RKO (cell line): ENCODE results near the gene CNTN4.
A peak's percentile ranks its signal among the peaks of the same experiment; 100 is the strongest.

ENCODE experiments used
- DNase-seq: peaks from one replicate; pipeline ENCODE4 v3.0.0-alpha.2; 2016; ENCODE audit warnings: low spot score

Gene CNTN4

DNA sequence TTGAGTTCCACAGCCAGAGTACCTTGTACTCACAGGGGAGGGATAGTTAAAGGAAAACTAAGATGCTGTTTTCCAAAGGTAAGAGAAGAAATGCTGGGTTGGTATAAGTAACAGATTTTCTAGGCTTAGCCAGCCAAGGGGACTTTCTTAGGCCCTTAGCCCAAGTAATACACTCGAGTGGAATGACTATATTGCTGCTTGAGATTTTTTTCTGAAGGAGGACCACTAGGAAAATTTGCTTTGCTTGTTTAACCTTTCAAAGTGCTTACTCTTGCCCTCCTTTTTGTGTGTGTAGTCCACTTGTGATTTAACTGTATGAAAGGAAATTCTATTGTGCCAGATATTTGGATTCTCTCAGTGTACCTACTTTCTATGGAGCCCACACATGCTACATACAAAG is 961.0 kb downstream of the CNTN4 start:
- no peak for DNase-seq

DNA sequence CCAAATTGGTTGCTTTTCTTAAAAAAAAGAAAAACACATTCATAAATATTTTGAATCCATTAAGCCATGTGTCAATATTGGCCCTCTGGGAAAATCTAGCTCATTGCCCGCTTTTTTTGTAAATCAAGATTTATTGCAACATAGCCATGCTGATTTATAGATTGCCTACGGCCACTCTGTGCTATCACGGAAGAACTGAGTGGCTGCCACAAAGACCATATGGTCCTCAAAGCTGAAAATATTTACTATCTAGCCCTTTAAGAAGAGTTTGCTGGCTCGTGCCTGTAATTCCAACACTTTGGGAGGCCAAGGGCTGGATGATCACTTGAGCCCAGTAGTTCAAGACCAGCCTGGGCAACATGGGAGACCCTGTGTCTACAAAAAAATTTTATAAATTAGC is 965.6 kb downstream of the CNTN4 start:
- no peak for DNase-seq

DNA sequence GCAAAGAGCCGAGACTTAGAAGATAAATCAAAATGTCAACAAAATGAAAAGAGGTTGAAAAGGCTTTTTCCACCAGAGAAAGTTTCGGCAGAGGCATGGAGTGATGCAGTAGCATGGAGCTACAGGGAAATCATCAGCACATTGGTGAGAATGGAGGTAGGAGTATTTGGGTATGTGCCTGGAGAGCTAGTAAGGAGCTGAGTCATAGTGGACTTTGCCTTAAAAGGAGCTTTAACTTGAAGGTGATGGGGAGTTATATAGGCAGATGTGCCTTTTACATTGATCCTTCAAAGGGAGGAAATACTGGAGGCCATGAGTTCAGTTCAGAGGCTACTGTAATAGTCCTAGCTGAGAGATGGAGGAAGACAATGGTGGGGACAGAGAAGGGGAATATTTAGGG is 967.2 kb downstream of the CNTN4 start:
- peak; percentile 36 for DNase-seq

DNA sequence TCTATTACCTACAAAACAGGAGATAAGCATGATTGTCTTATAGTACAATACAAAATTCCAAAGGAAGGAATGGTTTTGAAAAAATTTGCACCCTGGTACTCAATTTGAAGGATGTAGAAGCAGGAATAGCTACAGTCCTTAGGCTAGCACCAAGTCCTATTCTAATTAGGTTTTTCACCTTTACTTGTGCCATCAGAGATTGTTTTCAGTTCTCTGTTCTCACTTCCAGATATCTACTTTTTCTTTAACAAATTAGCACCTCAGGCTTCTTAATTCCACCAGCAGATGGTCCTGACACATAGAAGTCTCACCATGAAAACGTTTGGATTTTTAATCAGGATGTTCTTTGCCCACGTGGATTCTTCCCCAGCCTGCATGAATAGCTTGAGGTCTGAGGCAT is 967.7 kb downstream of the CNTN4 start:
- no peak for DNase-seq

DNA sequence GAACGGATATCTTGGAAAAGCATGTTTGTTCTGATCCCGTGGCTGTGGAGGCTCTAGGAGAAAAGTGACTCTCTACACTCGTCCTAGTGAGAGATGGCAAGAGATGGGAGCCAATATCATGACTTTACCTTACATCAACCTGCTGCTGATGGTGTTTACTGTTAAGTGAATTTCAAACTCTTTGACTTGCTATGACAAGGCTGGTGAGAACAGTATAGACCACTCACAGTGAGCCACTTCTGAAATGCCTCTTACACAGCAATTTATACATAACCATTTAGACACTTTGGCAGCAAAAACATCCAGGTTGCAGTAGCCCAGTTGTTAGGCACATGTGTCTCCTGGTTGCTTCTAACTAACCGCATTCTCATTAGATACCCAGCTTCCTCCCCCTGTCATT is 968.2 kb downstream of the CNTN4 start:
- no peak for DNase-seq

DNA sequence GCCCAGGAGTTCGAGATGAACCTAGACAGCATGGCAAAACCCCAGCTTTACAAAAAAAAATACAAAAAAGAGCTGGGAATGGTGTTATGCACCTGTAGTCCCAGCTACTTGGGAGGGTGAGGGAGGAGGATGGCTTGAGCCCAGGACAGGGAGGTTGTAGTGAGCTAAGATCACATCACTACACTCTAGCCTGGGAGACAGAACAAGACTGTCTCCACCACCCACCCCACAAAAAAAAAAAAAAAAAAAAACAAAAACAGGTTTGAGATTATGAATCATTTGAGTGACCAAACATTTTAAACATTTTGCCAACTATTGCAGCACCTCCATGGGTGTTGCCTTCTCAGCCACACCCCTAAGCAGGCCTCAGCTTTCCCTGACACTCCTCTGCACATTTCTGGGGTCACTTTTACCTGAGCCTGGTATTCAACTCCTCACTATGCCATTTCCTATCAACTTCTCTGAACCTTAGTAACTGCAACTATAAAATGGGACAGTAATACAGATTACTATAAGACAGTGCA is 969.8 kb downstream of the CNTN4 start:
- DNase-seq, result no peak

DNA sequence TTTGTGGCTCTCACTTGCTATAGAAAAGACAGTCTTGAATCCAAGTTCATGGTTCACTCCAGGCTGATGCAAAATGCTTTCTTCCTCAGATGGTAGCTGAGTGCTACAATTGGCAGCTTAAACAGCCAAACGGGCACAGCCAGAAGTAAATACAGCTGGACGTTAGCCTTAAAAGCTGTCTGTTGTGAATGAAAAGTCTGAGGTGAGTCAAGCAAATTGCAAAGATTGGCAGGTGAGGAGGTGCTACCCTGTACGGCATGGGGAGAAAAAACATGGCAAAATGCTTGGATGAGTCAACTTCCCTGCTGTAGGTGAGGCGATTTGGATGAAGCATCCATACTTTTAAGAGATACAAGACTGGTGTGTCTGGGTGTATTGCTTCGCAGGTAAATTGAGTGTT is 971.1 kb downstream of the CNTN4 start:
- DNase-seq, result no peak

DNA sequence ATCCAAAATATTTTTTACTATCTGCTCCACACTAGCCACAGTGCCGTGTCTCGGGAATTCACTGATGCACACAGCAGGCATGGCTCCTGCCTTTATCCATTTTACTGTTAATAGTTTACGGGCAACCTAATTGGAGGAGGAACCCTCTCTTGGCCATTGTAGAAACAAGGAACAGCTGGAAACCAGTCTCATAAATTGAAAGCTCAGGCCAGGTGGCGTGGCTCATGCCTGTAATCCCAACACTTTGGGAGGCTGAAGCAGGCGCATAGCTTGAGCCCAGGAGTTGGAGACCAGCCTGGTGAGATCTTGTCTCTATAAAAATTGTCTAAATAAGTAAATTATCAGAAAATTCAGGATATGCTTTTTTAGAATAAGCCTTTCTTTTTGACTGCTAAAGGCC is 972.5 kb downstream of the CNTN4 start:
- no peak for DNase-seq

DNA sequence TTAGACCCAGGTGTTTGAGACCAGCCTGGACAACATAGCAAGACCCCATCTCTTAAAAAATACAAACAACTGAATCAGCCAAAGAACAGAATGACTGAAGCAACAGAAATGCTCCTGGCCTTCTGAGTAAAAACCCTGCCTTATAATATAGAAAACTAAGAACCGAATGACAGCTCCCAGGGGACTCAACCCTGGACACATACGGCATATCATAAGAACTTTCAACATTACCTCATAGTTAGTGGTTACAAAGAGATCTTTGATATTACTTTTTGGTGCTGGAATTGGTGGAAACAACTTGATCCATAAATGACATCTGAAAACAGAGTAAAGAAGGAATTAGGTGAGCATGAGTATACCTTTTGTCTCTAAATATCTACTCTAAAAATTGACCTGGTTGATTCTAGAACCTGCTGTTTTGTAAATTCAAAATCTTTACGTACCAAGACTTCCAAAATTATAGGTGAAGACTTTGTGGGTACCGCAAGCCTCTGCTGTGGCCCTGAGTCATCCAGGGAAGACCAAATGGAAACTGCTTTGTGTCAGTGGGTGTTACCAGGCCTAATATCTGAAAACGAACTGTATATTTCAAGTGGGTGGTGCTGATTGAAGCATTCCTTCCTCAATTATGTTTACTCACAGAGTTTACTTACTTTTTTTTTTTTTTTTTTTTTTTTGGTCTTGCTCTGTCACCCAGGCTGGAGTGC is 976.0 kb downstream of the CNTN4 start:
- no peak for DNase-seq

DNA sequence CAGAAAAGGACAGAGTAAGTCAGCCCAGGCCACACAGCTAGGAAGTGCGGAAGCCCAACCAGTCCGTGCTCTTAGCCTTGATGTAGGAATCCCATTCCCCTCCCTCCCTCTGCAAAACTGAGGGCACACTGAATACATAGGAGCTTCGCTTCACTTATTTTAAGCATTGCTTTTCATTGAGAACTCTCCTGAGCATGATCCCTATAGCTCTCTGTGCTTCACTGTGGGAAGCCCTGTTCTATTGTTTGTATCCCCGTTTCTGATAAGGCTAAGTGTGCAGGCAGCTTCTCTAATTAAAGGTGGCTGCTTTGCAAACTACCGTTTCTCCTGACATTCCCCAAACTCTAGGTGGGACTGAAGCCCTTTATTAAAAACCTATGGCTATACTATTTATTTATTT is 981.6 kb downstream of the CNTN4 start:
- no peak for DNase-seq

DNA sequence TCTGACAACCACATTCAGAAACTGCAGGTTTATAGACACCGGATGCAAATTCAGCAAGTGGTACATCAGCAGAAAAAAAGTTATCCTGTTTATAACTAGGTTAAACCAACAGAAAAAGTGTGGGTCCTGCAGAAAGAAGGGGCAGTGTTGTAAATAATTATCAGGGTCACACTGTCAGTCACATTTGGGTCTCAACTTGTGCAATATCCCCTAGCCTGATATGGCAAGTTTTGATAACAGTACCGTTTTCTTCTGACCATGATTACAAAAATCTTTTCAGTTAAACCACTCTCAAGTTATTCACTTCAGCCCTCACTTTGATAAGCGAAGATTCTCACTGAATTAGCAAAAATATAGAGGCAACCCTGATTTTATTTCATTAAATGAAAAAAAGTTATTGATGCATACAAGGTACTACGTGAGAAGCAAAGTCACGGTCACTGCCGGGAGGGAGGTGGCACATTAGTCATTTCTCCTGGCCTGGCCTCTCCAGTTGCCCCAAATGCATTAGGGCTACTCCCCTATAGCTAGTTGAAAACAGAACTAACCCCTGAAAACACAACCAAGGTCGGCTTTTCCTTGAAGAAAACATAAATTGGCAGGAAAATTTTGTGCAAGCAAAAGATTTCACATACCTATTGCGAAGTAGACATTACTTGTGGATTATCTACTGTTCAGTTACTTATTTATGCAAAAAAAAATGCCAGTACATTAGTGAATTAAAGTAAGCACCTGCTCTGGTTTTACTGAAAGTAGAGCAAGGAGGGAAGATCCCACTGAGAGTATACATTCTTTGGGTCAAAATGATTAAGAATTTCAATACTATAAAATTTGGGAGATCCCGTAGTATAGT is 982.9 kb downstream of the CNTN4 start:
- DNase-seq, result no peak

DNA sequence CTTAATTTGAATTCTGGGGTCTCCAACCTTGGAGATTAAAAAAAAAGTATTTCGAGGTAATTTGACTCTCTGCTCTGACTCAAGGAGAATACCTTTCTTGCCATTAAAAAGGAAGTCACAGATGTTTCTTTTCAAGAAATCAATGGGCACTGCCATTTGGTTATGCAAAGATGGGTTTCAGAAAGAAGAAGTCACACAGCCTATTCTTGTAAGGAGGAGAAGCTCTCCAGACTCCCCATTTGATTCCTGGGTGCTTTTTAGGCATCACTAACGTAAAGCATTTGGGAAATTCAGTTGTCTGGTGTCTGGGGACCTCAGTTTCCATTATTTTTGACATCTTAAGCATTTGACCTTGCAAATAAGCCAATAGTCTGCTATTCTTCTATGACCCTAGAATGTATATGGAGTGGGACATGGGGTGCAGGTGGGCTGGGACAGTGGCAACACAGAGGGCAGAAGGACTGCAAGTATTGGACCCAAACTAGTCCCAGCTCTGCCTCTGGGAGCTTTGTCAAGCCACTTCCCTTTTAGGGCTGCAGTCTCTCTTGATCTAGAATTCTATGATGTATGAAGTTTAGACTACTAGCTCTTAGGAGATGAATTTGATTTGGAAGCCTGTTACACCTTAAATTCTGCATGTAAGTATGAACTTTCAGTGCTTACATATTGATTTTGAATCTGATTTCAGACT is 983.7 kb downstream of the CNTN4 start:
- DNase-seq, result no peak

DNA sequence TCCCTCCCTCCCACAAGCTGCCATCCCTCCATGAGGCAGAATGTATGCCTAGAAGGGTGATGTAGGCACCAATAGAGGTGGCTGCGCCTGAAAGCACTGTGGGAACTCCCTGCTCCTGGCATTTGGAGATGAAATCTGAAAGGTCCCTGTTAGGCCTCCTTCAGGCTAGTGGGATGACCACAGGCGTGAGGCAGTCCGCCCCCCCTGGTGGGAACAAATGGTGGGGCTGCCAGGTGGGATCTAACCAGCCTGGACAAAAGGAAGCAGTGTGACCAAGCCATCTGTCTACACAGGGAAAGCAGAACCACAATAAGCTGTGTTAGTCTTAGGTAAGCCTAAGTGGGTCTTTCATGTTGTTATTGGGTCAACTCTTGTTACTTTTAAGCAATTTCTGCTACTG is 986.2 kb downstream of the CNTN4 start:
- DNase-seq, result no peak

DNA sequence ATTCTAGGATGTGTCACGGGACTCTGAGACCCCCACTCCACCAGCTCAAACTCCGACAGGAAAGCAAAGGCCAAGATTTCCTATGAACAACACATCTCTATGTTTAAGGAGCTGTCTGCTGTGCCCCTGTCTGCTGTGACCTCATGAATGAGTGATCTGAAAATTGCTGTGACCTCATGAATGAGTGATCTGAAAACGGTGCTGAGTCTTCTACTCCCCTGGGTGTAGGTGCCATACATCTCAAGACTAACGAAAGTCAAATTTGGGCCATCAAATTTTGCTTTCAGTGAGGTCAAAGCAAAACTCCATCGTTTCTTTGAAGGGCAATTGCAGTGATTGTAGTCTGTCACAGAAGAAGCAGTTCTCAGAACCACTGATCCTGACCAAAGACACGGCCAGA is 987.1 kb downstream of the CNTN4 start:
- DNase-seq, result no peak

DNA sequence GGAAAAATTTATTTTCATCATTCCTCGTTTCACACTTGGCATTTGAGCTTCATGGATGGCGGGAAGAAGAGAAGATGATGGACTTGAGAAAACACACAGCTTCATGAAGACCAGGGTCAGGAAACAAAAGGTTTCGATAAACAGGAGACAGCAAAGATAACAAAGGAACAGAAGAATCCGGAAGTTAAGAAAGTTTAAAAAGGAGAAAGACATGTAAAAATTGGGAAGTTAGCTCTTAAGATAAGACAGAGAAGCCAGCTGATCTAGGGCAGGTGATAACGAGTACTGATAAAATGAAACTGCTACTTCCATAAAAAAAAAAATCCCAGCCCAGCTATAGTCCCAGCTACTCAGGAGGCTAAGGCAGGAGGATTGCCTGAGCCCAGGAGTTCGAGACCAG is 987.6 kb downstream of the CNTN4 start:
- DNase-seq, result no peak

DNA sequence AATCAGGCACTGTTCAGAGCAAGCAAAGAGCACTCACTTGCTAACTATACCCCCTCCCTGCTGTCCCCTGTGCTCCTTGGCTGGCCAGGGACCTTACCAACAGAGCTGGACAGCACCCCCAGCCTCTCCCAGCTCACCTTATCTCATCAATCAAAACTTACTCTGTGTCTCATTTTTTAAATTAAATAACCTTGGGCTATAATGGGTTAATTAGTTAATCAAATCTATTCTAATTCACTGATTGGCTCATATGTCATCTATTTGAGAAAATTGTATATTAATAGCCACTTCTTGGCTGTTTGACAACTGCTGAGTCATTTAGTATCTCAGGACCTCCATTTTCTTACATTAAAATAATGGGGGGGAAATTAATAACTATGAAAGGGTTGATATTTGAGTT is 988.6 kb downstream of the CNTN4 start:
- no peak for DNase-seq

DNA sequence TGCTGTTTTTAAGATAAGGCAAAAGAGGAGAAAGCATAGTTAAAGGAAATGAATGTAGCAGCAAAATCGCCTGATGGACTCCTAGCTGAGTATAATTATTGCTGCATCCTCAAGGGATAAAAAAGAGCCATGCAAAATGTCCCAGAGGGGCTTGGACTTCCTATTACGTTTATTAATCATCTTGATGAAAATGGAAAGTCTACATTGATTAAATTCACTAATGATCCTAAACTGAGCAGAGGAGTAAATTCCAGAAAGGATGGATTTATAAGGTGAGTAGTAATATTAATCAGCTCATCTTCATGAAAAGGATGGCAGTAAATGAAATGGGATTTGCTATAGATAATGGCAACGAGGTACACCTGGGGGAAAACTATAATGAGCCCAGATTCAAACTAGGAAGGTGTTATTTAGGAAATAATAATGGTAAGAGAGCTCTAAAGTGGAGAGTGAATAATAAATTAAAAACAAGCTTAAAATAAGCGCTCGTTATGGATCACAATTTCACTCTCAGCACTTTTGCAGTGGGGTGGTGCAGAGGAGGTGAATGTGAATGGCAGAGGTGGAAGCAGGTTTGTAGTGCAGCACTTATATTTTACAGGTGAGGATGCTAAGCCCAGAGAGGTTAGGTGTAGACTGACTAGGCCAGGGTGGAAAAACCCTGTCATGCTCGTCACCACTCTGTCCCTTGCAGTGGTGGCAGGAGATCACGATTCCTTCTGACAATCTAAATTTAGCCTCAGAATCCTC is 989.2 kb downstream of the CNTN4 start:
- DNase-seq, result no peak

DNA sequence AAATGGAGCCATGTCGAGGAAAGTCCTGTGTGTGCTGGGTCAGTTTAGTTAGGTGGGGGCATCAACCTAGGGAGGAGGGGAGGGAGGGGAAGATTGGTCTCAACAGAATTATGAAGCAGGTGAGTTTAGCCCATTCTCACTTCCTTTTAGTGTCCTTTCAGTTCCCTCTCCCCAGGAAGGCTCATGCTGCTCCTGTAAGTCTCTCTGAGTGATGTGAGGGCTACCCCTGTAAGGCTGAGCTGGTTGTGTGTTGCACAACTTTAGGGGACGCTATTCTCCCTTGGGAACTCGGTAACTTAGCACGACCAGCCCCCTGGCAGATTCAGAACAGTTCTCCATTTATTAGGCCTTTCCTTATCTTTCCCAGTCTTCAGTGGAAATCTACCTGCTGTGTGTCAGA is 990.4 kb downstream of the CNTN4 start:
- no peak for DNase-seq

DNA sequence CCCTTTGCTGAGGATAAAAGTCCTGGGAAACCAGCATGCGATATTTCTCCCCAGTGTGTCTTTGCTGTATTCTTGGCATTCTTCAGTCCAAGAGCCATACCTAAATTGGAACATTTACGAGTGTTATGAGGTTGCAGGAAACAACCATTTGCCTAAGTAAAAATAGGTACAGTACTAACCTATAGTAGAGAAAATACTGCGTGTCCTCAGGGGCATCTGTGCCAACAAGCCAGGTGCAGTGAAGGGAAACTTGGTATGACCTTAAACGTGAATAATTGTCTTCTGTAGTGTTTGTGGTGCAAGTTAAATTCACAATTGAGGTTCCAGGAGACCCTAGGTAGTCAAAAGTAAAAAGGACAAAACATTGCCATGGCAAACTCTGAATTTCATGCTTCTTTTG is 999.3 kb downstream of the CNTN4 start:
- no peak for DNase-seq

DNA sequence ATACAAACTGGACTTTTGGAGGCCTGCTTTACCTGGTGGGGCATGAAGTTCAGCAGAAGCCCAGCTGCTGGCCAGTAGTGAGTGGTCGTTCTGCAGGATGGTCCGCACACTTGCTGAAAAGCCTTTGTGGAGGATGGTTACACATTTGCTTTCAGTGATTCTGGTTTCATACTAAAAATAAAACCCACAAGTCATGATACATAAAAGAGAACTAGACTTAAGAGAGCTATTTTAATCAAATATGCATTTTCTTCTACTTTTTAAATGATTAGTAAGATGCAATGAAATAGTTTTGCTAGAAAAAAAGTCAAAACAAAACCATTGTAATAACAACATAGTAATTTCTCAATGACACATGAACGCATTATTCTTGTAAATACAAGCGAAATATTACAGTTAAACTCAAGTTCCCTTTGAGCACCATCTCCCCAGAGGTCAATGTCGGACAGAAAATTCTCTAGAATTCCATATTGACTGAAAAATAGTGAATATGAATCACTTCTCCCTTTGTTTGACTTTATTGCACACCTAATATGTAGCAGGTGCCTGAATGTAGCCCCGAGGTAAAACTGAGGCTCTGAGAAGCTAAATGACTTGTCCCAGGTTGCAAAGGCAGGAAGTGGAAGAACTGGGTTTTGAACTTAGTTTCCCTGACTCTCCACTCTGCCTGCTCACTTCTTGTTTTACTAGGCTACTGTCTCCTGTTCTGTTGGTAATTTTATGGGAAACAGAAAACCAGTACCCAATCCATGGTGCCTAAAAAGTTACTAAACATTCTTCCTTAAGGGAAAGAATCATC is 1003.2 kb downstream of the CNTN4 start:
- DNase-seq, result no peak

DNA sequence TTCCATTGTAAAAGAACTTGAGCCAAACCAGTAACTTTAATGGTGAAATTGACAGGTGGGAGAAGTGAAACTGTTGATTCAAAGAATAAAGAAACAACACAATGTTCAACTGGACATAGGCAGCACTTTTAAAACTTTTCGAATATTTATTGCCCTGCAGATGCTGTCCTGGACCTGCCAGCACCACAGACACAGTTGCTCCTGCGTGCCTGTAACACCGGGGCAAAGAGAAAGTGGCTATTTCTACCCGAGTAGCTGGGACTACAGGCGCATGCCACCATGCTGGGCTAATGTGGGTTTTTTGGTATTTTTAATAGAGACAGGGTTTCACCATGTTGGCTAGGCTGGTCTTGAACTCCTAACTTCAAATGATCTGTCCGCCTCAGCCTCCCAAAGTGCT is 1004.1 kb downstream of the CNTN4 start:
- no peak for DNase-seq
